Tibial nerve (tissue), 4 donors: ENCODE data around the gene PLLP.

Experiments used
- CTCF ChIP-seq, 5 experiments: fragments of 200-600 bp in 3 of 5; fragments of 450-650 bp in 2 of 5; sonication (generic) in 3 of 5; IDR thresholded peaks; one replicate each; pipeline ENCODE4 v1.5.1; 2016 to 2019; ENCODE audit warnings: antibody characterized with exemption in 5 of 5, mild to moderate bottlenecking in 3 of 5, moderate library complexity in 2 of 5
- EP300 ChIP-seq, 2 donors: sonication (generic); formaldehyde crosslinking; IDR thresholded peaks; one replicate each; pipeline ENCODE4 v1.6.1; 2017; ENCODE audit warnings: antibody characterized with exemption in 2 of 2, mild to moderate bottlenecking in 1 of 2

- TF ChIP-seq CTCF (IDR thresholded peaks at IDR 0.05) (no peak), EP300 (IDR thresholded peaks at IDR 0.05) (no peak)
Measured at GRCh38 chr16:57224651-57225335, 59.7 kb downstream of the PLLP start.
